ENCODE measurements around the gene SYT7.

SYT7 gene

GRCh38 chr11:61514050-61514917 lies 66.6 kb downstream of the SYT7 start:
- DNase-seq: no peak

GRCh38 chr11:61513143-61513765 lies 67.6 kb downstream of the SYT7 start:
- DNase-seq: no peak

GRCh38 chr11:61512435-61512834 lies 68.4 kb downstream of the SYT7 start:
- no peak for DNase-seq

GRCh38 chr11:61511383-61511782 lies 69.5 kb downstream of the SYT7 start:
- DNase-seq: no peak

- no peak for DNase-seq
Observed at GRCh38 chr11:61510974-61511373, 69.9 kb downstream of the SYT7 start.

- DNase-seq: no peak
Observed at GRCh38 chr11:61510166-61510919, 70.5 kb downstream of the SYT7 start.

GRCh38 chr11:61509043-61510029 lies 71.5 kb downstream of the SYT7 start:
- DNase-seq: no peak

GRCh38 chr11:61507962-61508861 lies 72.7 kb downstream of the SYT7 start, which contains the start of gene LRRC10B:
LRRC10B (plus strand) TSS chr11:61508749; CDS start chr11:61508999, 250 bp downstream.
- DNase-seq: no peak

GRCh38 chr11:61507012-61507768 lies 73.7 kb downstream of the SYT7 start:
- DNase-seq: no peak

GRCh38 chr11:61505640-61506155 lies 75.2 kb downstream of the SYT7 start:
- DNase-seq: no peak

- DNase-seq: no peak
Observed at GRCh38 chr11:61505106-61505505, 75.8 kb downstream of the SYT7 start.

- DNase-seq: no peak
Observed at GRCh38 chr11:61503135-61503770, 77.6 kb downstream of the SYT7 start.

GRCh38 chr11:61502522-61502921 lies 78.4 kb downstream of the SYT7 start:
- no peak for DNase-seq

- no peak for DNase-seq
Observed at GRCh38 chr11:61499816-61500491, 80.9 kb downstream of the SYT7 start.

- DNase-seq: no peak
Observed at GRCh38 chr11:61498767-61499341, 82.0 kb downstream of the SYT7 start.

- no peak for DNase-seq
Observed at GRCh38 chr11:61497876-61498275, 83.0 kb downstream of the SYT7 start.

- DNase-seq: no peak
Observed at GRCh38 chr11:61497473-61497872, 83.4 kb downstream of the SYT7 start.

- DNase-seq: no peak
Observed at GRCh38 chr11:61496602-61497400, 84.1 kb downstream of the SYT7 start.
